MCF 10A (cell line): ENCODE data around the gene FURIN. TPM values are rescaled to one million over a fixed set of nuclear protein-coding genes. Genes with fewer than 3 reads are reported as not detected.

Source experiments
- BruUV-seq: library from RNA; stranded (reverse); fragments of 400-500 nt; replicated peaks from 2 replicates; lab custom pipeline; 2021; lab: Mats Ljungman, UMichigan
- CTCF ChIA-PET: fragments of 300-600 bp; sonication (Branson Sonifier 250); formaldehyde crosslinking; extraction: SDS; loops from one replicate; lab custom pipeline; 2021; ENCODE audit warnings: antibody characterized with exemption, inconsistent platforms; lab: Yijun Ruan, JAX
- POLR2A ChIA-PET: fragments of 300-600, 350-650 bp; sonication (Branson Sonifier 250); formaldehyde crosslinking; extraction: SDS; loops from one replicate; lab custom pipeline; 2020; ENCODE audit warnings: antibody characterized with exemption, inconsistent platforms; lab: Yijun Ruan, JAX
- DNase-seq: peaks from one replicate; pipeline ENCODE4 v3.0.0-alpha.2; 2018; ENCODE audit not compliant: unreplicated experiment
- H3K27ac Mint-ChIP-seq: one replicate; pipeline ENCODE4 v1.8.0; 2022; ENCODE audit warnings: mild to moderate bottlenecking, low read depth, mixed read lengths; ENCODE audit not compliant: unreplicated experiment
- H3K27me3 Mint-ChIP-seq: one replicate; pipeline ENCODE4 v1.8.0; 2022; ENCODE audit warnings: mixed read lengths; ENCODE audit not compliant: insufficient read depth, unreplicated experiment
- H3K36me3 Mint-ChIP-seq: one replicate; pipeline ENCODE4 v1.8.0; 2022; ENCODE audit warnings: mild to moderate bottlenecking, moderate library complexity, mixed read lengths; ENCODE audit not compliant: insufficient read depth, unreplicated experiment
- H3K4me1 Mint-ChIP-seq: one replicate; pipeline ENCODE4 v1.8.0; 2022; ENCODE audit warnings: mixed read lengths; ENCODE audit not compliant: insufficient read depth, unreplicated experiment
- H3K4me3 Mint-ChIP-seq: one replicate; pipeline ENCODE4 v1.8.0; 2022; ENCODE audit warnings: mild to moderate bottlenecking, moderate library complexity, mixed read lengths; ENCODE audit not compliant: unreplicated experiment
- H3K9me3 Mint-ChIP-seq: one replicate; pipeline ENCODE4 v1.8.0; 2022; ENCODE audit warnings: mixed read lengths; ENCODE audit not compliant: unreplicated experiment
- intact Hi-C: fragments of 100-400 bp; cut with micrococcal nuclease; formaldehyde crosslinking; loops from 2 replicates; pipeline ENCODE4 v1.14.1; 2022
- total RNA-seq: library from RNA; stranded (reverse); gene quantifications from 2 replicates; pipeline ENCODE4 v1.2.3, GENCODE V29; 2022
- TF ChIP-seq, protein P1 (sequence below): fragments of 200-600 bp; IDR thresholded peaks from one replicate; pipeline ENCODE4 v1.8.0; 2022; ENCODE audit warnings: antibody characterized with exemption, mild to moderate bottlenecking; ENCODE audit not compliant: unreplicated experiment

Gene FURIN
- total RNA-seq, 1 experiment from 2014 or later: 48.8 TPM

DNA sequence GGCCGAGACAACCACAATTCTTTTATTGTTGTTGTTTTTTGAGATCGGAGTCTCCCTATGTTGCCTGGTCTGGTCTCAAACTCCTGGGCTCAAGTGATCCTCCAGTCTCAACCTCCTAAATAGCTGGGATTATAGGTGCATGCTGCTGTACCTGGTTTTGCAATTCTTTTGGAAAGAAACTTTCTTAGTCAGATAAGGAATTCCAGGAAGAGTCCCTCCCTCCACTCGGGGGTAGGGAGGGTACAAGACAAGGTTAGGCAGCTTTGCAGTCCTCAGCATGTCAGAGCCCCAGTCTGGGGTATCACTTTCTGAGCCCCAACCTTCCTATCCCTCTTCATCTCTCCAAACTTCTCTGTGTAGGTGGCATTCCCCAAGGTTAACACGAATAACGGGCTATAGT, 33.8 kb upstream of the FURIN start:
- TF ChIP-seq, protein P1, sequence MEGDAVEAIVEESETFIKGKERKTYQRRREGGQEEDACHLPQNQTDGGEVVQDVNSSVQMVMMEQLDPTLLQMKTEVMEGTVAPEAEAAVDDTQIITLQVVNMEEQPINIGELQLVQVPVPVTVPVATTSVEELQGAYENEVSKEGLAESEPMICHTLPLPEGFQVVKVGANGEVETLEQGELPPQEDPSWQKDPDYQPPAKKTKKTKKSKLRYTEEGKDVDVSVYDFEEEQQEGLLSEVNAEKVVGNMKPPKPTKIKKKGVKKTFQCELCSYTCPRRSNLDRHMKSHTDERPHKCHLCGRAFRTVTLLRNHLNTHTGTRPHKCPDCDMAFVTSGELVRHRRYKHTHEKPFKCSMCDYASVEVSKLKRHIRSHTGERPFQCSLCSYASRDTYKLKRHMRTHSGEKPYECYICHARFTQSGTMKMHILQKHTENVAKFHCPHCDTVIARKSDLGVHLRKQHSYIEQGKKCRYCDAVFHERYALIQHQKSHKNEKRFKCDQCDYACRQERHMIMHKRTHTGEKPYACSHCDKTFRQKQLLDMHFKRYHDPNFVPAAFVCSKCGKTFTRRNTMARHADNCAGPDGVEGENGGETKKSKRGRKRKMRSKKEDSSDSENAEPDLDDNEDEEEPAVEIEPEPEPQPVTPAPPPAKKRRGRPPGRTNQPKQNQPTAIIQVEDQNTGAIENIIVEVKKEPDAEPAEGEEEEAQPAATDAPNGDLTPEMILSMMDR: no peak
- no peaks in the 10 kb centered on the region for H3K27me3 Mint-ChIP-seq
- H3K4me1 Mint-ChIP-seq: no peaks in the 10 kb centered on the region
- H3K27ac Mint-ChIP-seq: no peak overlapping the region
- no peaks in the 10 kb centered on the region for H3K9me3 Mint-ChIP-seq
- no peaks in the 10 kb centered on the region for H3K36me3 Mint-ChIP-seq
- no peak overlapping the region for H3K4me3 Mint-ChIP-seq
- intact Hi-C loops: no loop called here
- POLR2A ChIA-PET: interaction anchor here (0.8 kb wide), 1 partner anchor 36 kb away, joined by 3 read pairs; no protein-coding TSS in a partner anchor
- CTCF ChIA-PET: interaction anchor here (0.5 to 1.2 kb wide), 2 partner anchors 15 to 51 kb away, joined by 3 to 6 read pairs; no protein-coding TSS in a partner anchor
- BruUV-seq: no TSS peak
- DNase-seq: peak; percentile 9

GRCh38 chr15:90836296-90836871, 32.0 kb upstream of the FURIN start:
- Mint-ChIP-seq H3K27ac (no peak overlapping the region), H3K27me3 (no peaks in the 10 kb centered on the region), H3K9me3 (no peaks in the 10 kb centered on the region), H3K4me1 (no peaks in the 10 kb centered on the region), H3K4me3 (no peak overlapping the region), H3K36me3 (no peaks in the 10 kb centered on the region)
- peak; percentile 57 for DNase-seq
- BruUV-seq: no TSS peak
- TF ChIP-seq, protein P1: no peak
- CTCF ChIA-PET: interaction anchor here (0.8 kb wide), 1 partner anchor 14 kb away, joined by 3 read pairs; no protein-coding TSS in a partner anchor
- POLR2A ChIA-PET: no interaction called here
- intact Hi-C loops: no loop called here

GRCh38 chr15:90837094-90837493, 31.3 kb upstream of the FURIN start:
- Mint-ChIP-seq H3K9me3 (no peaks in the 10 kb centered on the region), H3K27me3 (no peaks in the 10 kb centered on the region), H3K4me3 (no peak overlapping the region), H3K27ac (no peak overlapping the region), H3K36me3 (no peaks in the 10 kb centered on the region), H3K4me1 (no peaks in the 10 kb centered on the region)
- DNase-seq: peak; percentile 17
- ChIA-PET POLR2A (no interaction called here), CTCF (no interaction called here)
- no TSS peak for BruUV-seq
- TF ChIP-seq, protein P1: no peak
- intact Hi-C loops: no loop called here

DNA sequence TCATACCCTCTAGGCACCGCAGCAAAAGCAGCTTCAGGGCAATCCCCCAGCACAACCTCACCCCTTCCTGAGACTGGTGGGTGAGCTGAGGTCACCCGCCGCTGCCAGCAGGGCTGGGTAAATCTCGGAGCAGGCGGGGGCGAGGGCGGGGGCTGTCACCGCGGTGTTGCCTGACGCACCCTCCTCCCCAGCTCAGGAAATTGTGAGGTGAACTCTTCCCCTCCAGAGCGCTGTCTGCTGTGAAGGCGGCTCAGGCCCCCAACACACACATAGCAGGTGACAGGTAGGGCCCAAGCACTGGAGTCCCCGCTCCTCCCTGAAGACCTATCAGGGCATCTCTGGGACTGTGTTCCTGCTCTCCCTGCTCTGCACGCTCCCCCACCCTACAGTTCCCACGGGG, 30.2 kb upstream of the FURIN start:
- BruUV-seq: no TSS peak
- Mint-ChIP-seq H3K27ac (no peak overlapping the region), H3K36me3 (no peaks in the 10 kb centered on the region), H3K4me3 (no peak overlapping the region), H3K4me1 (no peaks in the 10 kb centered on the region), H3K9me3 (no peaks in the 10 kb centered on the region), H3K27me3 (no peaks in the 10 kb centered on the region)
- TF ChIP-seq, protein P1: no peak
- CTCF ChIA-PET: no interaction called here
- intact Hi-C loops: no loop called here
- POLR2A ChIA-PET: no interaction called here
- DNase-seq: no peak
